Endodermal cell (in vitro differentiated cells): ENCODE results near the gene MN1. TPM values are rescaled to one million over a fixed set of nuclear protein-coding genes. Genes with fewer than 3 reads are reported as not detected.

Experiments
- DNase-seq: peaks from one replicate; pipeline ENCODE4 v3.0.0-alpha.2; 2017
- H3K27ac ChIP-seq: 2 replicates; pipeline ENCODE4 v1.5.1; 2013; ENCODE audit warnings: mild to moderate bottlenecking, low read depth, low read length, moderate library complexity
- H3K27me3 ChIP-seq: 2 replicates; pipeline ENCODE4 v1.6.1; 2013; ENCODE audit warnings: mild to moderate bottlenecking, low read length, moderate library complexity; ENCODE audit not compliant: insufficient read depth, control insufficient read depth, poor library complexity, severe bottlenecking
- H3K36me3 ChIP-seq: 2 replicates; pipeline ENCODE4 v1.7.0; 2013; ENCODE audit warnings: mild to moderate bottlenecking, low read length, moderate library complexity; ENCODE audit not compliant: control insufficient read depth, insufficient read depth
- H3K4me1 ChIP-seq: one replicate; pipeline ENCODE4 v1.7.0; 2013; ENCODE audit warnings: low read length; ENCODE audit not compliant: control insufficient read depth, insufficient read depth
- H3K4me3 ChIP-seq: 2 replicates; pipeline ENCODE4 v1.5.1; 2013; ENCODE audit warnings: mild to moderate bottlenecking, low read length, moderate library complexity
- H3K9ac ChIP-seq: 2 replicates; pipeline ENCODE4 v1.6.1; 2013; ENCODE audit warnings: mild to moderate bottlenecking, low read length, moderate library complexity; ENCODE audit not compliant: poor library complexity, severe bottlenecking; ENCODE audit errors: extremely low read depth
- H3K9me3 ChIP-seq: 2 replicates; pipeline ENCODE4 v1.6.1; 2013; ENCODE audit warnings: mild to moderate bottlenecking, low read length, moderate library complexity; ENCODE audit not compliant: control insufficient read depth
- H3K27ac Mint-ChIP-seq: 2 replicates; pipeline ENCODE4 v1.8.0; 2020; ENCODE audit warnings: mixed read lengths
- H3K27me3 Mint-ChIP-seq: 2 replicates; pipeline ENCODE4 v1.8.0; 2021; ENCODE audit warnings: mild to moderate bottlenecking, mixed read lengths; ENCODE audit not compliant: insufficient read depth
- H3K36me3 Mint-ChIP-seq: 2 replicates; pipeline ENCODE4 v1.8.0; 2020; ENCODE audit warnings: low read depth, mixed read lengths
- H3K4me1 Mint-ChIP-seq: 2 replicates; pipeline ENCODE4 v1.8.0; 2020; ENCODE audit warnings: mixed read lengths
- H3K4me3 Mint-ChIP-seq: 2 replicates; pipeline ENCODE4 v1.8.0; 2020; ENCODE audit warnings: mild to moderate bottlenecking, moderate library complexity, mixed read lengths
- H3K9me3 Mint-ChIP-seq: 2 replicates; pipeline ENCODE4 v1.8.0; 2020; ENCODE audit warnings: mild to moderate bottlenecking, mixed read lengths
- WGBS, 2 experiments: methylation state at CpG; one replicate each; pipeline versions ENCODE4 v1.1.5 to v1.1.7; 2013; ENCODE audit warnings: missing lambda C conversion rate in 2 of 2, mixed read lengths in 1 of 2; ENCODE audit not compliant: insufficient coverage in 1 of 2, insufficient read length in 1 of 2; 5-methylcytosine and 5-hydroxymethylcytosine counted together
- total RNA-seq, 2 donors: library from RNA; stranded (reverse); fragmentation: NEBNext Ultra II Directional in 1 of 2; extraction: Animal tissue kit (Norgen Biotek cat#: 25700) in 1 of 2; gene quantifications; 2 replicates in 1 of 2; 3 replicates in 1 of 2; pipeline ENCODE4 v1.2.1, GENCODE V29; 2021
- TF ChIP-seq, protein P1 (sequence below): fragments of 200-600 bp; sonication (generic); conservative IDR thresholded peaks from 2 replicates; pipeline ENCODE4 v1.5.0; 2021; ENCODE audit warnings: antibody characterized with exemption, mild to moderate bottlenecking

MN1 gene
- total RNA-seq, 2 donors from 2014 or later: 4.4 to 17.8 TPM

- Mint-ChIP-seq H3K27me3 (peaks cover 8% of the 10 kb centered on the region), H3K36me3 (peaks cover 20% of the 10 kb centered on the region), H3K27ac (no peak overlapping the region), H3K4me1 (peaks cover 29% of the 10 kb centered on the region), H3K9me3 (peaks cover 9% of the 10 kb centered on the region), H3K4me3 (no peak overlapping the region)
- no peak overlapping the region for H3K4me3 ChIP-seq
- DNase-seq: peak; percentile 57
- H3K27me3 ChIP-seq: no peaks in the 10 kb centered on the region
- H3K27ac ChIP-seq: peak overlapping the region; percentile 36
- TF ChIP-seq, protein P1, sequence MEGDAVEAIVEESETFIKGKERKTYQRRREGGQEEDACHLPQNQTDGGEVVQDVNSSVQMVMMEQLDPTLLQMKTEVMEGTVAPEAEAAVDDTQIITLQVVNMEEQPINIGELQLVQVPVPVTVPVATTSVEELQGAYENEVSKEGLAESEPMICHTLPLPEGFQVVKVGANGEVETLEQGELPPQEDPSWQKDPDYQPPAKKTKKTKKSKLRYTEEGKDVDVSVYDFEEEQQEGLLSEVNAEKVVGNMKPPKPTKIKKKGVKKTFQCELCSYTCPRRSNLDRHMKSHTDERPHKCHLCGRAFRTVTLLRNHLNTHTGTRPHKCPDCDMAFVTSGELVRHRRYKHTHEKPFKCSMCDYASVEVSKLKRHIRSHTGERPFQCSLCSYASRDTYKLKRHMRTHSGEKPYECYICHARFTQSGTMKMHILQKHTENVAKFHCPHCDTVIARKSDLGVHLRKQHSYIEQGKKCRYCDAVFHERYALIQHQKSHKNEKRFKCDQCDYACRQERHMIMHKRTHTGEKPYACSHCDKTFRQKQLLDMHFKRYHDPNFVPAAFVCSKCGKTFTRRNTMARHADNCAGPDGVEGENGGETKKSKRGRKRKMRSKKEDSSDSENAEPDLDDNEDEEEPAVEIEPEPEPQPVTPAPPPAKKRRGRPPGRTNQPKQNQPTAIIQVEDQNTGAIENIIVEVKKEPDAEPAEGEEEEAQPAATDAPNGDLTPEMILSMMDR: no peak
- H3K9ac ChIP-seq: no peak overlapping the region
- WGBS, 2 experiments: 76 to 89% methylated on average over 1 to 6 of the region's 6 CpGs
- H3K4me1 ChIP-seq: no peaks in the 10 kb centered on the region
- no peaks in the 10 kb centered on the region for H3K9me3 ChIP-seq
- no peaks in the 10 kb centered on the region for H3K36me3 ChIP-seq
These were observed 17.5 kb downstream of the MN1 start for GRCh38 chr22:27784120-27784475.

GRCh38 chr22:27783436-27784119 lies 18.0 kb downstream of the MN1 start:
- no peaks in the 10 kb centered on the region for H3K4me1 ChIP-seq
- H3K36me3 ChIP-seq: no peaks in the 10 kb centered on the region
- H3K9me3 ChIP-seq: no peaks in the 10 kb centered on the region
- H3K27ac ChIP-seq: peak overlapping the region; percentile 36
- Mint-ChIP-seq H3K9me3 (peaks cover 9% of the 10 kb centered on the region), H3K36me3 (peaks cover 20% of the 10 kb centered on the region), H3K27me3 (peaks cover 5% of the 10 kb centered on the region), H3K4me3 (no peak overlapping the region), H3K4me1 (peaks cover 30% of the 10 kb centered on the region), H3K27ac (no peak overlapping the region)
- 92 to 95% methylated on average over 10 to 13 of the region's 13 CpGs for WGBS, 2 experiments
- H3K4me3 ChIP-seq: no peak overlapping the region
- no peak for DNase-seq
- TF ChIP-seq, protein P1: no peak
- H3K9ac ChIP-seq: no peak overlapping the region
- H3K27me3 ChIP-seq: no peaks in the 10 kb centered on the region

- H3K9me3 ChIP-seq: no peaks in the 10 kb centered on the region
- no peak overlapping the region for H3K4me3 Mint-ChIP-seq
- H3K36me3 Mint-ChIP-seq: peaks cover 20% of the 10 kb centered on the region
- H3K36me3 ChIP-seq: no peaks in the 10 kb centered on the region
- H3K27me3 ChIP-seq: no peaks in the 10 kb centered on the region
- H3K4me1 ChIP-seq: no peaks in the 10 kb centered on the region
- WGBS, 2 experiments: 95% methylated on average over 10 to 13 of the region's 13 CpGs
- no peak overlapping the region for H3K27ac Mint-ChIP-seq
- no peak overlapping the region for H3K4me3 ChIP-seq
- TF ChIP-seq, protein P1: no peak
- H3K9me3 Mint-ChIP-seq: peaks cover 9% of the 10 kb centered on the region
- H3K27me3 Mint-ChIP-seq: no peaks in the 10 kb centered on the region
- peaks cover 35% of the 10 kb centered on the region for H3K4me1 Mint-ChIP-seq
- no peak for DNase-seq
- H3K9ac ChIP-seq: no peak overlapping the region
- H3K27ac ChIP-seq: no peak overlapping the region
These were observed 19.5 kb downstream of the MN1 start for GRCh38 chr22:27782088-27782487.
